Pancreas (tissue), 10 donors: ENCODE data around the gene SEC23B. TPM values are rescaled to one million over a fixed set of nuclear protein-coding genes. Genes with fewer than 3 reads are reported as not detected.

Experiments used
- ATAC-seq, 4 donors: fragments of 200-7000 bp; cut with Tn5 transposase; one replicate each; pipeline versions ENCODE4 v1.8.0 to v1.9.1; 2020; ENCODE audit warnings: mild to moderate bottlenecking in 4 of 4, moderate library complexity in 4 of 4
- DNase-seq, 6 donors: peaks; one replicate each; pipeline ENCODE4 v3.0.0-alpha.2; 2020
- FAIRE-seq: peaks from 2 replicates; lab custom pipeline; 2012; peaks lifted over from hg19 to GRCh38; lab: Jason Lieb, UNC
- H3K27ac ChIP-seq, 4 donors: fragments of 200-600 bp; sonication (generic); 1 replicate in 3 of 4; 2 replicates in 1 of 4; pipeline versions ENCODE4 v1.5.0 to v1.8.0; 2020
- H3K27me3 ChIP-seq, 4 donors: fragments of 200-600 bp; one replicate each; pipeline ENCODE4 v1.8.0; 2021
- H3K36me3 ChIP-seq, 3 donors: fragments of 200-600 bp; sonication (generic) in 1 of 3; one replicate each; pipeline versions ENCODE4 v1.5.0 to v1.8.0; 2020 to 2021
- H3K4me1 ChIP-seq, 3 donors: fragments of 200-600 bp; one replicate each; pipeline ENCODE4 v1.8.0; 2021
- H3K4me3 ChIP-seq, 4 donors: fragments of 200-600 bp; sonication (generic) in 2 of 4; one replicate each; pipeline versions ENCODE4 v1.5.0 to v1.8.0; 2020 to 2021
- H3K9me3 ChIP-seq, 4 donors: fragments of 200-600 bp; one replicate each; pipeline ENCODE4 v1.8.0; 2021
- CTCF ChIP-seq, 4 donors: fragments of 200-600 bp; sonication (generic) in 3 of 4; IDR thresholded peaks; one replicate each; pipeline versions ENCODE4 v1.5.0 to v1.8.0; 2021; ENCODE audit warnings: antibody characterized with exemption in 4 of 4
- WGBS, 2 donors: extraction: QIAGEN DNeasy Blood & Tissue Kit; methylation state at CpG; one replicate each; pipeline ENCODE4 v1.1.7; 2013; 5-methylcytosine and 5-hydroxymethylcytosine counted together
- intact Hi-C, 3 donors: fragments of 100-400 bp; cut with DNase I; formaldehyde crosslinking; loops; one replicate each; pipeline versions ENCODE4 v1.11.1 to v1.14.2; 2022
- polyA plus RNA-seq, 2 donors: library from polyadenylated mRNA; stranded (reverse); fragments of 200-250 nt; gene quantifications; one replicate each; pipeline ENCODE4 v1.2.3, GENCODE V29; 2013
- total RNA-seq, 6 donors: library from RNA; stranded (reverse); fragmentation: NEBNext Ultra II Directional in 4 of 6; extraction: Animal tissue kit (Norgen Biotek cat#: 25700) in 4 of 6; gene quantifications; one replicate each; pipeline versions ENCODE4 v1.2.1 to v1.2.4, GENCODE V29; 2021 to 2023
- donor health status: healthy with polysubstance abuse.
- donor health status: DM: no; HTN: no; CAD: no; lungs with moderate emphysema.
- donor health status: DM: no; HTN: no; CAD: no.
- donor health status: control.
- donor health status: control.
- donor health status: Bipolar disorder and iron deficiency.
- donor health status: DM: yes; HTN: yes; CAD: no.
- donor health status: DM: no; HTN: no; CAD: no.
- donor health status: DM: no; HTN: no; CAD: no.
- donor health status: DM: yes; HTN: yes; CAD: no.

Gene SEC23B
- total and polyA plus RNA-seq, 8 donors: 10.1 to 55.8 (median 45.6) TPM

- H3K27me3 ChIP-seq: no peaks in the 10 kb centered on the region
- H3K27ac ChIP-seq: no peak overlapping the region
- no peaks in the 10 kb centered on the region for H3K9me3 ChIP-seq
- intact Hi-C loops: no loop called here
- peaks cover 5 to 96% (median 53%) of the 10 kb centered on the region in 3 donors for H3K36me3 ChIP-seq
- no peaks in the 10 kb centered on the region for H3K4me1 ChIP-seq
- TF ChIP-seq CTCF (IDR thresholded peaks at IDR 0.05): no peak
- no peak overlapping the region for H3K4me3 ChIP-seq
- DNase-seq (no peak), FAIRE-seq (no peak), ATAC-seq (no peak)
These were observed 21.3 kb downstream of the SEC23B start for GRCh38 chr20:18529041-18529440.

- no peak for ATAC-seq
These were observed 24.9 kb downstream of the SEC23B start for GRCh38 chr20:18532626-18533025.

GRCh38 chr20:18533491-18533890 is 25.8 kb downstream of the SEC23B start:
- FAIRE-seq: no peak
- intact Hi-C loops: no loop called here
- H3K9me3 ChIP-seq: no peaks in the 10 kb centered on the region
- H3K4me1 ChIP-seq: no peaks in the 10 kb centered on the region
- H3K27me3 ChIP-seq: no peaks in the 10 kb centered on the region
- WGBS, 2 donors: 29 to 38% methylated on average over 1 of the region's 1 CpG
- no peak for DNase-seq
- no peak overlapping the region for H3K4me3 ChIP-seq
- H3K27ac ChIP-seq: no peak overlapping the region
- peaks cover 8 to 64% (median 31%) of the 10 kb centered on the region in 3 donors for H3K36me3 ChIP-seq
- ATAC-seq: no peak
- no peak for TF ChIP-seq CTCF (IDR thresholded peaks at IDR 0.05)

More at GRCh38 chr20:18532626-18533025, 24.9 kb downstream of the SEC23B start:
- no peak overlapping the region for H3K27ac ChIP-seq
- FAIRE-seq (no peak), DNase-seq (no peak)
- H3K9me3 ChIP-seq: no peaks in the 10 kb centered on the region
- no peaks in the 10 kb centered on the region for H3K4me1 ChIP-seq
- H3K36me3 ChIP-seq: peaks cover 8 to 73% (median 37%) of the 10 kb centered on the region in 3 donors
- intact Hi-C loops: no loop called here
- H3K4me3 ChIP-seq: no peak overlapping the region
- no peaks in the 10 kb centered on the region for H3K27me3 ChIP-seq
- TF ChIP-seq CTCF (IDR thresholded peaks at IDR 0.05): no peak
- WGBS, 2 donors: 83 to 89% methylated on average over 6 of the region's 6 CpGs

GRCh38 chr20:18533978-18534644 is 26.4 kb downstream of the SEC23B start:
- ATAC-seq (peak in 1 of 4 donors; percentile 46), FAIRE-seq (no peak), DNase-seq (no peak)
- H3K4me1 ChIP-seq: no peaks in the 10 kb centered on the region
- TF ChIP-seq CTCF (IDR thresholded peaks at IDR 0.05): no peak
- no peaks in the 10 kb centered on the region for H3K27me3 ChIP-seq
- no peak overlapping the region for H3K4me3 ChIP-seq
- H3K27ac ChIP-seq: no peak overlapping the region
- H3K9me3 ChIP-seq: no peaks in the 10 kb centered on the region
- peaks cover 8 to 58% (median 31%) of the 10 kb centered on the region in 3 donors for H3K36me3 ChIP-seq
- 63 to 69% methylated on average over 6 of the region's 6 CpGs for WGBS, 2 donors
- intact Hi-C loops: no loop called here

DNA sequence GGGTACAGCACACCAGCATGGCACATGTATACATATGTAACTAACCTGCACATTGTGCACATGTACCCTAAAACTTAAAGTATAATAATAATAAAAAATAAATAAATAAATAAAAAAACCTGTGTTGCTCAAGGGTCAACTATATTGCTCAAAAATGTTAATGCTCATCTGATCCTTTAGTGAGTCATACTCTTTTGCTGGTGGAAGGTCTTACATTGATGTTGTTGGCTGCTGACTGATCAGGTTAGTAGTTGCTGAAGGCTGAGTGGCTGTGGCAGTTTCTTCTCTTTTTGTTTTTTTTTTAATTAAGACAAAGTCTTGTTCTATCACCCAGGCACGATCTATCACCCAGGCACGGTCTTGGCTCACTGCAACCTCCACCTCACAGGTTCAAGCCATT is 29.9 kb downstream of the SEC23B start:
- Histone ChIP-seq H3K36me3 (peaks cover 3 to 28% (median 16%) of the 10 kb centered on the region in 3 donors), H3K9me3 (no peaks in the 10 kb centered on the region), H3K4me1 (no peaks in the 10 kb centered on the region), H3K4me3 (no peak overlapping the region), H3K27ac (no peak overlapping the region), H3K27me3 (no peaks in the 10 kb centered on the region)
- FAIRE-seq (no peak), ATAC-seq (no peak), DNase-seq (no peak)
- no peak for TF ChIP-seq CTCF (IDR thresholded peaks at IDR 0.05)
- 100% methylated on average over 2 of the region's 2 CpGs for WGBS, 2 donors
- intact Hi-C loops: no loop called here
